IMR-90 (cell line): ENCODE measurements around the gene CLTA.

Experiments
- BHLHE40 ChIP-seq: fragments of 150-350 bp; IDR thresholded peaks from 2 replicates; pipeline ENCODE4 v1.6.1; 2016; ENCODE audit warnings: mild to moderate bottlenecking, low read depth, low read length
- CEBPB ChIP-seq: IDR thresholded peaks from 2 replicates; pipeline ENCODE4 v1.6.1; 2012; ENCODE audit warnings: low read depth, low read length, improper control_type of control experiment
- CTCF ChIP-seq: conservative IDR thresholded peaks from 2 replicates; pipeline ENCODE4 v1.5.1; 2012; ENCODE audit warnings: mild to moderate bottlenecking, low read depth, low read length, improper control_type of control experiment
- FOS ChIP-seq: fragments of 150-350 bp; IDR thresholded peaks from 2 replicates; pipeline ENCODE4 v1.6.1; 2016; ENCODE audit warnings: low read depth, low read length
- MAZ ChIP-seq: IDR thresholded peaks from 2 replicates; pipeline ENCODE4 v1.6.1; 2012; ENCODE audit warnings: low read depth, mild to moderate bottlenecking, low read length, improper control_type of control experiment, moderate library complexity, borderline replicate concordance
- NFE2L2 ChIP-seq: fragments of 150-350 bp; IDR thresholded peaks from 2 replicates; pipeline ENCODE4 v1.6.1; 2016; ENCODE audit warnings: low read depth, mild to moderate bottlenecking, low read length
- POLR2A ChIP-seq: IDR thresholded peaks from 2 replicates; pipeline ENCODE4 v1.6.1; 2012; ENCODE audit warnings: mild to moderate bottlenecking, low read depth, low read length
- RCOR1 ChIP-seq: IDR thresholded peaks from 2 replicates; pipeline ENCODE4 v1.6.1; 2012; ENCODE audit warnings: mild to moderate bottlenecking, low read length, improper control_type of control experiment; ENCODE audit not compliant: insufficient replicate concordance
- USF2 ChIP-seq: fragments of 150-350 bp; IDR thresholded peaks from 2 replicates; pipeline ENCODE4 v1.6.1; 2017; ENCODE audit warnings: mild to moderate bottlenecking, antibody characterized with exemption, low read length, low read depth

GRCh38 chr9:36211510-36211909 is 20.8 kb downstream of the CLTA start:
- no peak for TF ChIP-seq CTCF
- no peak for TF ChIP-seq POLR2A
- TF ChIP-seq FOS: no peak
- no peak for TF ChIP-seq CEBPB
- TF ChIP-seq USF2: no peak
- no peak for TF ChIP-seq RCOR1
- TF ChIP-seq BHLHE40: no peak
- TF ChIP-seq NFE2L2: no peak
- TF ChIP-seq MAZ: no peak
